SU-DHL-6 (cell line): ENCODE data around the gene MOB3A.

Source experiments
- EZH2phosphoT487 ChIP-seq: fragments of 200-600 bp; sonication (generic), shearing (Covaris generic); conservative IDR thresholded peaks from 2 replicates; pipeline ENCODE4 v1.6.1; 2018; ENCODE audit warnings: mild to moderate bottlenecking, antibody characterized with exemption, low read length, moderate library complexity, mixed read lengths
- TF ChIP-seq, protein P1 (sequence below): fragments of 200-600 bp; sonication (generic); IDR thresholded peaks from one replicate; pipeline ENCODE4 v1.5.1; 2017; ENCODE audit warnings: antibody characterized with exemption, mild to moderate bottlenecking, low read length, moderate library complexity; ENCODE audit not compliant: insufficient read depth, poor library complexity, severe bottlenecking

DNA sequence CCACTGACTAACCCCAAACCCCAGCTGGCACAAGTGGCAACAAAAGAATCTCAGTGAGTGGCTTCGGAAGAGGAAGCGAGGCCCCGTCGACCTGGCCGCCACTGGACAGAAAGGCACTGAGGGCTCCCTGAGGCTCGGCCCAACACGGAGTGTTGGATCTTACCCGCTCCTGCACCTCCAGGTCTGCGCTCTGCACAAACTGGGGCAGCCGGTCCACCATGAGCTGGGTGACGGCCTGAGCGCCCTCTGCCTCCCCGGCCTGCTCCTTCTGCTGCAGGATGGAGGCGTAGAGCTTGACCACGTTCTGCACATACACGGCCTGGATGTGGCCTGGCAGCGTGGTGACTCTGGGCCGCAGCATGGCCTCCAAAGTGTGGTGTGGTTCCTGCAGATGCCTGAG lies 22.3 kb upstream of the MOB3A start:
- TF ChIP-seq, protein P1, sequence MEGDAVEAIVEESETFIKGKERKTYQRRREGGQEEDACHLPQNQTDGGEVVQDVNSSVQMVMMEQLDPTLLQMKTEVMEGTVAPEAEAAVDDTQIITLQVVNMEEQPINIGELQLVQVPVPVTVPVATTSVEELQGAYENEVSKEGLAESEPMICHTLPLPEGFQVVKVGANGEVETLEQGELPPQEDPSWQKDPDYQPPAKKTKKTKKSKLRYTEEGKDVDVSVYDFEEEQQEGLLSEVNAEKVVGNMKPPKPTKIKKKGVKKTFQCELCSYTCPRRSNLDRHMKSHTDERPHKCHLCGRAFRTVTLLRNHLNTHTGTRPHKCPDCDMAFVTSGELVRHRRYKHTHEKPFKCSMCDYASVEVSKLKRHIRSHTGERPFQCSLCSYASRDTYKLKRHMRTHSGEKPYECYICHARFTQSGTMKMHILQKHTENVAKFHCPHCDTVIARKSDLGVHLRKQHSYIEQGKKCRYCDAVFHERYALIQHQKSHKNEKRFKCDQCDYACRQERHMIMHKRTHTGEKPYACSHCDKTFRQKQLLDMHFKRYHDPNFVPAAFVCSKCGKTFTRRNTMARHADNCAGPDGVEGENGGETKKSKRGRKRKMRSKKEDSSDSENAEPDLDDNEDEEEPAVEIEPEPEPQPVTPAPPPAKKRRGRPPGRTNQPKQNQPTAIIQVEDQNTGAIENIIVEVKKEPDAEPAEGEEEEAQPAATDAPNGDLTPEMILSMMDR: no peak
- no peak for TF ChIP-seq EZH2phosphoT487
